Lower leg skin (tissue), 4 donors: ENCODE results near the gene ERC1. TPM values are rescaled to one million over a fixed set of nuclear protein-coding genes. Genes with fewer than 3 reads are reported as not detected.

Experiments
- DNase-seq, 2 donors: peaks; one replicate each; pipeline ENCODE4 v3.0.0-alpha.2; 2019; ENCODE audit warnings: low spot score in 2 of 2
- H3K4me3 ChIP-seq: fragments of 200-600 bp; sonication (generic); 2 replicates; pipeline ENCODE4 v1.5.1; 2017; ENCODE audit warnings: mild to moderate bottlenecking, low read depth; ENCODE audit not compliant: poor library complexity, severe bottlenecking
- CTCF ChIP-seq, 3 donors: fragments of 450-650 bp; IDR thresholded peaks; one replicate each; pipeline ENCODE4 v1.5.1; 2016; ENCODE audit warnings: antibody characterized with exemption in 3 of 3, mild to moderate bottlenecking in 3 of 3, moderate library complexity in 2 of 3
- POLR2A ChIP-seq, 2 donors: fragments of 450-650 bp; IDR thresholded peaks; one replicate each; pipeline ENCODE4 v1.6.1; 2016 to 2017; ENCODE audit warnings: antibody characterized with exemption in 2 of 2, mild to moderate bottlenecking in 1 of 2, moderate library complexity in 1 of 2
- WGBS, 2 donors: methylation state at CpG; one replicate each; pipeline ENCODE4 v1.1.5; 2018; 5-methylcytosine and 5-hydroxymethylcytosine counted together
- intact Hi-C: fragments of 100-400 bp; cut with DNase I; formaldehyde crosslinking; loops from one replicate; pipeline ENCODE4 v1.15.0; 2023; ENCODE audit warnings: low total_unique reads
- total RNA-seq, 4 donors: library from RNA; depleted of rRNA; stranded (reverse); fragments of >200 nt; gene quantifications; one replicate each; pipeline ENCODE4 v1.1.0, GENCODE V29; 2016

The ERC1 gene
- total RNA-seq, 4 donors from 2014 or later, result 22.1 to 42.7 (median 29.7) TPM

- DNase-seq, result no peak
- H3K4me3 ChIP-seq, result no peak overlapping the region
- intact Hi-C loops, result no loop called here
- TF ChIP-seq POLR2A (IDR thresholded peaks at IDR 0.05) (no peak), CTCF (IDR thresholded peaks at IDR 0.05) (no peak)
- WGBS, 2 donors, result 35 to 37% methylated on average over 6 of the region's 6 CpGs
Observed at GRCh38 chr12:1171657-1172408, 180.8 kb downstream of the ERC1 start.

DNA sequence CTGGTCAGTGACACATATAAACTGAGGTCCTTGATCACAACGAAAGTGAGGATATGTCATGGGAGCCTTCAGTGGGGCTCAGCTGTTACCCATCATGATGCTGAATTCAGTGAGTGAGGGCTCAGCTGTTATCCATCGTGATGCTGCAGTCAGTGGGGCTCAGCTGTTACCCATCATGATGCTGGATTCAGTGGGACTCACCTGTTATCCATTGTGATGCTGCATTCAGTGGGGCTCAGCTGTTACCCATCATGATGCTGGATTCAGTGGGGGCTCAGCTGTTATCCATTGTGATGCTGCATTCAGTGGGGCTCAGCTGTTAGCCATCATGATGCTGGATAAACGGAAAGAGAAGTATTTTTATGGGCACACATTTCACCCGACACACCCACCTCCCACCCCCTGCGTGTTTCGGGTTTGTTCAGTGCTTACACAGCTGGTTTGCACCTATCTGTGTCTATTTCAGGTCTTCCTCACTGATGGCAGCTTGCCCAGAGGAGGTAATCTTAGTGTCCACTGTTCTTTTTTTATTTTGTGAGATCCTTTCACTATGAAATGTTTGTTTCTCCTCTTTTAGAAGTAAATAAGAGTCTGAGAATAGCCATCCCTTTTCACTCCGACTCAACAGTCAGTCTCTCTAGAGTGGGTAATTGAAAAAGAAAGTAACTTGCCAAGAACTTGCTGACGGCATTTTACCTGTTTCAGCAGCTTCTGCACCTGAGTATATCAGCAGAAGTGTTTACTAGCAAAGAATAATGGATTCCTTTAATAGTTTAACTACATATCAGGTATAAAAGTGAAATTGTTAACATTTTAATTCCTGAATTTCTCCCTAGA lies 183.0 kb downstream of the ERC1 start:
- TF ChIP-seq POLR2A (IDR thresholded peaks at IDR 0.05) (no peak), CTCF (IDR thresholded peaks at IDR 0.05) (no peak)
- no peak for DNase-seq
- WGBS, 2 donors, result 70 to 71% methylated on average over 8 of the region's 8 CpGs
- no peak overlapping the region for H3K4me3 ChIP-seq
- intact Hi-C loops, result no loop called here

- no peak for DNase-seq
- WGBS, 2 donors, result 64 to 67% methylated on average over 2 of the region's 2 CpGs
Observed at GRCh38 chr12:1174659-1175058, 183.6 kb downstream of the ERC1 start.

DNA sequence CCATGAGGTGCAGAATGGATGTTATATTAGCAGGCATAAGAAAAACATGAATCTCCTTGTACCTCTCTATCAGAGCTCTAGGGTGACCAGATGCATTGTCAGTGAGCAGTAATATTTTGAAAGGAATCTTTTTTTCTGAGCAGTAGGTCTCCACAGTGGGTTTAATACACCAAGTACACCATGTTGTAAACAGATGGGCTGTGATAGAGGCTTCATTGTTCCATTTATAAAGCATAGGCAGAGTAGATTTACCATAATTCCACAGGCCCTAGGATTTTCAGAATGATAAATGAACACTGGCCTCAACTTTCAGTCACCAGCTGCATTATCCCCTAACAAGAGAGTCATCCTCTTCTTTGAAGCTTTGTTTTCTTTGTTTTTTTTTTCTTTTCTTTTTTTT lies 185.2 kb downstream of the ERC1 start:
- TF ChIP-seq CTCF (IDR thresholded peaks at IDR 0.05) (no peak), POLR2A (IDR thresholded peaks at IDR 0.05) (no peak)
- no peak for DNase-seq
- intact Hi-C loops, result no loop called here
- no peak overlapping the region for H3K4me3 ChIP-seq

More at GRCh38 chr12:1174659-1175058, 183.6 kb downstream of the ERC1 start:
- TF ChIP-seq POLR2A (IDR thresholded peaks at IDR 0.05) (no peak), CTCF (IDR thresholded peaks at IDR 0.05) (no peak)
- no peak overlapping the region for H3K4me3 ChIP-seq
- intact Hi-C loops, result no loop called here

- WGBS, 2 donors, result 97% methylated on average over 1 of the region's 1 CpG
- no peak overlapping the region for H3K4me3 ChIP-seq
- DNase-seq, result no peak
- TF ChIP-seq CTCF (IDR thresholded peaks at IDR 0.05) (no peak), POLR2A (IDR thresholded peaks at IDR 0.05) (no peak)
- intact Hi-C loops, result no loop called here
Observed at GRCh38 chr12:1179128-1179527, 188.1 kb downstream of the ERC1 start.
